SIG-M5 treated with dmso at 0.1 percent for 504 hours (cell line): ENCODE results near the gene DGLUCY.

Experiments
- DNase-seq: peaks from one replicate; lab custom pipeline; 2025; ENCODE audit not compliant: unreplicated experiment; lab: John Stamatoyannopoulos, UW

DGLUCY gene

DNA sequence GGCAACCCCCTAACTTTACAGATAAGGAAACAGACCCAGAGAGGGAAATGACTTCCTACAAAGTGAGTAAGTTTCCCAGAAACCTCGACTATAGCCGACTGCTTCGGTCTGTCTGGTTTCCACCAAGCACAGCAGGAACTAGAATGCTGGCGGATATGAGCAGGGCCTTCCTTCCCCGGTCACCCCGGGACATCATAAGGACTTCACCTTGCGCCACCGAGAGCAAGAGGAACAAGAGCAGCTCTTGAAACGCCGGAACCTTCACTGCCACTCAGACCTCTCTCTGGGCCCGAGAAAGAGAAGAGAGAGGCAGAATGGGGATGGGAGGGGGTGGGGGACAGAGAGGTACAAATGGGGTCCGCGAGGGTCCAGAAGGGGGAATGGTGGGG lies 160.0 kb downstream of the DGLUCY start:
- no peak for DNase-seq

DNA sequence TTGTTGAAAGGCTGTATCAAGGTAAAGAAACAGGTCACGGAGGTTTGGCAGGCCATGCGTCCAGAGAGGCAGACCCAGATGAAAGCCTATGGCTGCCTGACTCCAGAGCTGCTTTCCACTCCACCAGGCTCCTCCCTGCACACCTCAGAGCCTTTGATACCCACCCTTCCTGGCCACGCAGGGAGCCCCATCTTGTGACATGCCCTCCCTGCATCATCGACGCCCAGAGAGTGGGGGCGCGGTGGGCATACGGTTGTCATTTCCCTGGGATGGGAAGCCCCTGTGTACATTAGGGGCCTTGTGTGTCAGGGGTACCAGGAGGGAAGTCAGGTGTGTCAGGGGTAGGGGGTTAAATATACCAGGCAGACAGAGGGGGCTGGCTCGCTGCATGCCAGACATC lies 160.9 kb downstream of the DGLUCY start:
- no peak for DNase-seq
